SU-DHL-6 (cell line): ENCODE data around the gene INAFM2.

Source experiments
- H2AFZ ChIP-seq: fragments of 200-600 bp; sonication (generic); 2 replicates; pipeline ENCODE4 v1.6.1; 2014; ENCODE audit warnings: low read depth, mild to moderate bottlenecking, moderate library complexity, mixed read lengths, antibody characterized with exemption, low read length; ENCODE audit not compliant: severe bottlenecking
- H3F3A ChIP-seq: fragments of 200-600 bp; shearing (Covaris generic); 2 replicates; pipeline ENCODE4 v1.6.0; 2016; ENCODE audit warnings: antibody characterized with exemption, mild to moderate bottlenecking; ENCODE audit not compliant: insufficient read depth
- H3K27ac ChIP-seq: fragments of 200-600 bp; sonication (generic); 2 replicates; pipeline ENCODE4 v1.5.1; 2016; ENCODE audit warnings: low read depth, mild to moderate bottlenecking, low read length, moderate library complexity, mixed read lengths
- H3K27me3 ChIP-seq: fragments of 200-600 bp; sonication (generic), shearing (Covaris generic); 2 replicates; pipeline ENCODE4 v1.6.0; 2014; ENCODE audit warnings: mild to moderate bottlenecking, low read length
- H3K36me3 ChIP-seq: fragments of 200-600 bp; sonication (generic); 2 replicates; pipeline ENCODE4 v1.6.1; 2014; ENCODE audit warnings: mild to moderate bottlenecking, low read length, mixed read lengths
- H3K4me2 ChIP-seq: fragments of 300-600, 200-600 bp; shearing (Covaris generic), sonication (generic); 2 replicates; pipeline ENCODE4 v1.6.0; 2014; ENCODE audit warnings: low read length, low read depth, mild to moderate bottlenecking; ENCODE audit not compliant: poor library complexity, severe bottlenecking
- H3K4me3 ChIP-seq: fragments of 200-600 bp; sonication (generic); 2 replicates; pipeline ENCODE4 v1.5.1; 2014; ENCODE audit warnings: antibody characterized with exemption, low read length, mild to moderate bottlenecking, mixed read lengths; ENCODE audit not compliant: insufficient read depth, poor library complexity, severe bottlenecking
- H3K79me2 ChIP-seq: fragments of 200-600 bp; sonication (generic); 2 replicates; pipeline ENCODE4 v1.6.1; 2014; ENCODE audit warnings: mild to moderate bottlenecking, low read length, moderate library complexity; ENCODE audit not compliant: insufficient read depth
- H3K9ac ChIP-seq: fragments of 200-600 bp; sonication (generic); 2 replicates; pipeline ENCODE4 v1.7.0; 2014; ENCODE audit warnings: mild to moderate bottlenecking, low read length
- H3K9me2 ChIP-seq: fragments of 200-600 bp; sonication (generic); replicated peaks from 2 replicates; pipeline ENCODE4 v1.6.1; 2014; ENCODE audit warnings: low read length; ENCODE audit not compliant: insufficient read depth
- H3K9me3 ChIP-seq: fragments of 200-600 bp; sonication (generic); 2 replicates; pipeline ENCODE4 v1.6.1; 2014; ENCODE audit warnings: low read length, mixed read lengths; ENCODE audit not compliant: insufficient read depth
- H4K20me1 ChIP-seq: fragments of 200-600 bp; sonication (generic); 2 replicates; pipeline ENCODE4 v1.6.1; 2014; ENCODE audit warnings: low read depth, mild to moderate bottlenecking, antibody characterized with exemption, low read length, moderate library complexity, mixed read lengths
- EZH2phosphoT487 ChIP-seq: fragments of 200-600 bp; sonication (generic), shearing (Covaris generic); conservative IDR thresholded peaks from 2 replicates; pipeline ENCODE4 v1.6.1; 2018; ENCODE audit warnings: mild to moderate bottlenecking, antibody characterized with exemption, low read length, moderate library complexity, mixed read lengths
- TF ChIP-seq, protein P1 (sequence below): fragments of 200-600 bp; sonication (generic); IDR thresholded peaks from one replicate; pipeline ENCODE4 v1.5.1; 2017; ENCODE audit warnings: antibody characterized with exemption, mild to moderate bottlenecking, low read length, moderate library complexity; ENCODE audit not compliant: insufficient read depth, poor library complexity, severe bottlenecking

Gene INAFM2

DNA sequence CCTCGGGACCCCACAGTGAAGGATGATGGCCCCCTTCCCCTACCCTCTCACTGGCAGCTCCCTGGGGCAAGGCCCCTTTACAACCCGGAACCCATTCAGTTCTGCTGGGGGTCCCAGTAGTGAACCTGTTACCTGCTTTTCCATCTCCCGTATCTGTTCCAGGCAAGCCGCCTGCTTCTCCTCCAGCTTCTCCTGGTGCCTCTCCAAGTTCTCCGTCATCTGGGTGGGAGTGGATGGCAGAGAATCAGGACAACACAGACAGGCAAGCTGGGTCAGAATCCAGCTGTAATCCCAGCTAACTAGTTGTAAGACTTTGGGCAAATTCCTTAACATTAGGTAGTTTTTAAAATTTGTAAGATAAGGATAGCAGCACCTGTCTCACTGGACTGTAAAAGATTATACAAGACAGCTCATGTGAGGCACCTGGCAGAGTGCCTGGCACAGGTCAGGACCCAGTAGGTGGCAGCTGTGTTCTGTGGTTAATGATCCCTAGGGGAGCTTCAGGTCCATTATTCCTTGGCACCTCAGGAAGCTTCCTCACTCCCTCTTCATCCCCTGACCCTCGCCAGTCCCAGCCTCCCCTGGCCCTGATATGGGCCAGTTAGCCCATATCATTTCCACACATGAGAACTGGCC is 34.2 kb upstream of the INAFM2 start:
- H3K9ac ChIP-seq = no peak overlapping the region

DNA sequence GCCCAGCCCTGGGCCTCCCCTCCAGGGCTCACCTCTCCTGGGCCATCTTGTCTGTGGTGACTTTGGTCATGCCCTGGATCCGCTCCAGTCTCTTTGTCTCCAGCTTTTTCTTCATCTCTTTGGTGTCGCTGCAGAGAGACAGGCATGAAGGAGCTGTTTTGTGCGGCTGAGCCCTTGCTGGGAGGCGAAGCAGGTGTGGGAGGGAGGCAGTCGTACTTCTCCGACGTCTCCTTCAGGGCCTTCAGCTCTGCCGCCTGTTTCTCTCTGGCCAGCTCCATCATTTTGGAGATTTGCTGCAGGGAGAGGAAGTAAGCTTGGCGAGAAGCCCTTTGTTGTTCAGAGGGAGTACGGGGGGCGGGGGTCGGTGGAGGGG is 33.0 kb upstream of the INAFM2 start:
- no peak overlapping the region for H3K4me3 ChIP-seq
- H3K9ac ChIP-seq = no peak overlapping the region
- H4K20me1 ChIP-seq = no peaks in the 10 kb centered on the region
- H3K27ac ChIP-seq = no peak overlapping the region
- no peaks in the 10 kb centered on the region for H3K36me3 ChIP-seq
- TF ChIP-seq, protein P1, sequence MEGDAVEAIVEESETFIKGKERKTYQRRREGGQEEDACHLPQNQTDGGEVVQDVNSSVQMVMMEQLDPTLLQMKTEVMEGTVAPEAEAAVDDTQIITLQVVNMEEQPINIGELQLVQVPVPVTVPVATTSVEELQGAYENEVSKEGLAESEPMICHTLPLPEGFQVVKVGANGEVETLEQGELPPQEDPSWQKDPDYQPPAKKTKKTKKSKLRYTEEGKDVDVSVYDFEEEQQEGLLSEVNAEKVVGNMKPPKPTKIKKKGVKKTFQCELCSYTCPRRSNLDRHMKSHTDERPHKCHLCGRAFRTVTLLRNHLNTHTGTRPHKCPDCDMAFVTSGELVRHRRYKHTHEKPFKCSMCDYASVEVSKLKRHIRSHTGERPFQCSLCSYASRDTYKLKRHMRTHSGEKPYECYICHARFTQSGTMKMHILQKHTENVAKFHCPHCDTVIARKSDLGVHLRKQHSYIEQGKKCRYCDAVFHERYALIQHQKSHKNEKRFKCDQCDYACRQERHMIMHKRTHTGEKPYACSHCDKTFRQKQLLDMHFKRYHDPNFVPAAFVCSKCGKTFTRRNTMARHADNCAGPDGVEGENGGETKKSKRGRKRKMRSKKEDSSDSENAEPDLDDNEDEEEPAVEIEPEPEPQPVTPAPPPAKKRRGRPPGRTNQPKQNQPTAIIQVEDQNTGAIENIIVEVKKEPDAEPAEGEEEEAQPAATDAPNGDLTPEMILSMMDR = no peak
- no peak for TF ChIP-seq EZH2phosphoT487
- no peak overlapping the region for H3K4me2 ChIP-seq
- no peaks in the 10 kb centered on the region for H3K9me2 ChIP-seq
- H3K9me3 ChIP-seq = no peaks in the 10 kb centered on the region
- H3F3A ChIP-seq = no peaks in the 10 kb centered on the region
- H3K27me3 ChIP-seq = no peaks in the 10 kb centered on the region
- no peak overlapping the region for H2AFZ ChIP-seq
- H3K79me2 ChIP-seq = no peaks in the 10 kb centered on the region

More for the DNA sequence above, 34.2 kb upstream of the INAFM2 start:
- Histone ChIP-seq H3K27me3 (no peaks in the 10 kb centered on the region), H2AFZ (no peak overlapping the region), H3K9me3 (no peaks in the 10 kb centered on the region), H3F3A (no peaks in the 10 kb centered on the region), H3K27ac (no peak overlapping the region), H3K9me2 (no peaks in the 10 kb centered on the region), H3K4me3 (no peak overlapping the region), H3K4me2 (no peak overlapping the region), H4K20me1 (no peaks in the 10 kb centered on the region), H3K79me2 (no peaks in the 10 kb centered on the region), H3K36me3 (no peaks in the 10 kb centered on the region)
- no peak for TF ChIP-seq EZH2phosphoT487
- TF ChIP-seq, protein P1 = no peak

DNA sequence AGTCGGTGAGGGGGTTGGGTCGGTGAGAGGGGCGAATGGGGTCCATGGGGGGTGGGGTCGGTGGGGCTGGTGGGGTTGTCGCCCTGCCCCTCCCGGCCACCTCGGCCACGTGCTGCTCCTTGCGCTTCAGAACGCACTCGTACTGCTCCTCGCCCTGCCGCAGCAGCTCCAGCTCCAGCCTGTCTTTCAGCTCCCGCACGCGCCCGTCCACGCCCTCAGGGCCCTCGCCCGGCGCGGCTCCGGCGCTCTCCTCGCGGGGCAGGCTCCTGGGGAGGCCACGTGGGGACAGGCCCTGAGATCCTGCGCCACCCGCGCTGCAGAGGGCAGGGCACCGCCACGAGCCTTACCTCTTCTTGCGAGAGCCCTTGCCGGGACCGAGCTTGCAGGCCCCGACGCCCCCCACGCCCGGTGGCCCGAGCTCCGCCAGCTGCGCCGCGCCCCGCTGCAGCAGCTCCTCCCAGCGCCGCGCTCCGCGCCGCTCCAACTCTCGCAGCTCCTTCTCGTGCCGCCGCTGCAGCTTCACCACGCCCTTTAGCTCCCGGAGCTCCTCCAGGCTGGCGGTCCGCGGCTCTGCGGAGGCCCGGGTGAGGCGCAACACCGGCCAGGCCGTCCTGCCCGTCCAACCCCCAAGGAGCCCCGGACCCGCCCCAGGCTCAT is 32.4 kb upstream of the INAFM2 start:
- no peak overlapping the region for H3K4me3 ChIP-seq
- H3K27me3 ChIP-seq = no peaks in the 10 kb centered on the region
- no peaks in the 10 kb centered on the region for H3K9me2 ChIP-seq
- no peak overlapping the region for H3K27ac ChIP-seq
- H3K79me2 ChIP-seq = no peaks in the 10 kb centered on the region
- no peak overlapping the region for H3K4me2 ChIP-seq
- no peak overlapping the region for H2AFZ ChIP-seq
- no peaks in the 10 kb centered on the region for H3K36me3 ChIP-seq
- H4K20me1 ChIP-seq = no peaks in the 10 kb centered on the region
- no peaks in the 10 kb centered on the region for H3F3A ChIP-seq
- no peak overlapping the region for H3K9ac ChIP-seq
- no peak for TF ChIP-seq EZH2phosphoT487
- TF ChIP-seq, protein P1 = no peak
- H3K9me3 ChIP-seq = no peaks in the 10 kb centered on the region
